ENCODE data around the gene NFYA.

NFYA gene

DNA sequence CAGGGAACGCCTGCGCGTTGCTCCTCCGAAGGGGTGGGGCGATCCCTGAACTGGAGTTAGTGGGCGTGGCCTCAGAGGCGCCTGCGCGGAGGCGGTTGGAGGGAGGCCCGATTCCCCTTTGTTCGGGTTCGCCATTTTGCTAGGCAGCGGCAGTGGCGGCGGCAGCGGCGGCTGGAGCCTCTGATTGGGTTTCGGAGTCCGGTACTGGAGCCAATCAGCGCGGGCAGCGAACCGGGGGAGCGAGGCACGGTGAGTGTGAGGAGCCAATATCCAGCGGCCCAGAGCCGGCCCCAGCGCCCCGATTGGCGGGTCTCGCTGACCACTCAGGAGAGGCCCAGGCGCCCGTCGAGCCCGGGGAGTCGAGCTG lies at the start of gene NFYA:
TSS of gene NFYA (plus strand) at position 139 of the 367 bp plus-strand sequence. CDS start 6,116 bp downstream, outside the sequence.
- DNase-seq, result no peak

DNA sequence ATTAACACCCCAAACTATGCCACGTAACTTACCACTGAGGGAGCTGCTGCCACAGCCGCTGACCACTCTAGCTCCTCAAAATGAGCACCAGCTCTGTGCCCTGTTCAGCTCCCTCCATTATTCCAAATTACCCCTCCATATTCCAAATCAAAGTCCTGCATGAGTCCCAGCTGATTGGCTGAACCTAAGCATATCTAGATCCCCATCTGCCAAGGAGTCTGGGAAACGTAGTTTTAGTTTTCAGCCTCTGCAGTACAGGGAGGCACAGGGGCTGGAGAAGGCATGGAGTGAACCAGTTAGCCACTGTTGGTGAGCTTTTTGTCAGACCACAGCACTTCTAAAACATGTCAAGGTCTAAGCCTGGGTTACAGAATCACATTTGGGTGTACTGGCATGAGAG lies 49.7 kb upstream of the NFYA start:
- DNase-seq, result no peak

DNA sequence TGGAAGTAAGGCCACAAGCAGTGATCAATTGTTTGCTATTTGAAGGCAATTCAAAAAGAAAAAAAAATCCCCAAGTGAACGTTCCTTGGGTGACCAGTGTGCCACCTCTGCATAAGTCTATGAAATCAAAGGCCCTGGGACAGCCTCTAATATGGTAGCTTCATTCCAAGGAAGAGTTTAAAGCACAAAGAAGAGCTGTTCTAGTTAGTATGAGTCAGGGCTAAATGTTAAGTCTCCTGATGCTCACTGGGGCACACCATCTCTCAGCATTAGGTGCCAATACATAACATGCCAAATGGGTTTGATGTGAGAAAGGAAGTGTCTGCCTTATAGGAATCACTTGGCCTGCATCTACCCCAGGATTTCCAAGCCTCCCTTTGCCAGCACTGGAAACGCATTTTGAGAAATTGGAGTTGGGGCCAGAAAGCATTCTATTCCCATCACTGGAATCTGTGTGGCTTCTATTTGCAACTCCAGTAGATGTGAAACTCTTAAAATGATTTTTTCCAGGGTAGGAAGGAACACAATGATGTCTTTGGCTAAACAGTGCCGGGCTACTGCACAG lies 46.7 kb upstream of the NFYA start:
- no peak for DNase-seq

DNA sequence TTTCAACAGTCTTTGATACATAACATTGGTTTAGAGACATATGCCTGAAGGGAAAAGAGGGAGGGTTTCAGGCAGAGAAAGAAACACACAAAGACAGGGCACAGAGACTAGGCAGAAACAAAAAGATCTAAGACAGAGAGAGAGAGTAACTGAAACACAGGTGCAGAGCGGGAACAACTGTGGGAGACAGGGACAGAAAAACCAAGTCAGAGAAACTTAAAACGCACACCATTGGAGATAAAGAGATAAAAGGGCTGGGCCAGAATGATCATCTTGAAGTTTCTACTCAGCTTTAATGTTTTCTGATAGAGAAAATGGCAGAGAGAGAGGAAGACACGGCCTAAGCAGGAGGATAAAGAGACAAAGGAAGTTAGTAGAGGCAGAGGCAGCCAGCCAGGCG lies 45.5 kb upstream of the NFYA start:
- DNase-seq, result no peak

DNA sequence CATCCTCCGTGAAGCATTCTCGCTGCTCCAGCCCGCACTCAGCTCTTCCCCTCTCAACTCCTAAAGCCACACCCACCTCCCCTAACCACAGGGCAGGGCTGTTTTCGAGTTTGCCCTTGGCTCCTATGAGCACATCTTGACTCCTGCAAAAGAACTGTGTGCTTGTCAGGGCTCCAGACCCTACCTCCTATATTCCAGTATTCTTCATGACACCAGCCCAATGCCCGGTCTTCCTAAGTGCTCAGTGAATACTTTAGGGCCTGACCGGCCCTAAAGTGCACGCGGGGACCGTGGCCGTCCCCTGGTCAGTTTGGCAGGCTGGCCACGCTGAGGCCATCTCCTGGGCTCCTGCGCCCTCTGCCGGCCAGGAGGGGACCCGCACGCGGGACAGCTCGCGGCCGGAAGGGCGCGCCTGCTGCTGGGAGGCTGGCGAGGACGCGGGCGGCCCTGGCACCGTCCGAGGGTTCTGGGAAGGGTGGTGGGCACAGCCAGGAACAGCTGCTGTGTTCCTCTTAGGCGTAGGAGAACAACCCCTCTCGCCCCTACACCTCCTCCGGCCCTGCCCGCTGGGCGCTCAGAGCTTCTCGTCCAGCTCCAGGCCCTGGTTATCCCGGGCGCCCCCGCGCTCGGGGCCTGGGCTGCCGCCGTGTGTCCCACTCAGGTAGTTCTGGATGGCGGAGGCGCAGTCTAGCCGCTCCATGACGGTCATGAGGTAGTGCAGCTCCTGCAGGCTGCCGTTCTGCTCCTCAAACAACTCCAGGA lies 44.8 kb upstream of the NFYA start:
- peak; percentile 98 for DNase-seq

DNA sequence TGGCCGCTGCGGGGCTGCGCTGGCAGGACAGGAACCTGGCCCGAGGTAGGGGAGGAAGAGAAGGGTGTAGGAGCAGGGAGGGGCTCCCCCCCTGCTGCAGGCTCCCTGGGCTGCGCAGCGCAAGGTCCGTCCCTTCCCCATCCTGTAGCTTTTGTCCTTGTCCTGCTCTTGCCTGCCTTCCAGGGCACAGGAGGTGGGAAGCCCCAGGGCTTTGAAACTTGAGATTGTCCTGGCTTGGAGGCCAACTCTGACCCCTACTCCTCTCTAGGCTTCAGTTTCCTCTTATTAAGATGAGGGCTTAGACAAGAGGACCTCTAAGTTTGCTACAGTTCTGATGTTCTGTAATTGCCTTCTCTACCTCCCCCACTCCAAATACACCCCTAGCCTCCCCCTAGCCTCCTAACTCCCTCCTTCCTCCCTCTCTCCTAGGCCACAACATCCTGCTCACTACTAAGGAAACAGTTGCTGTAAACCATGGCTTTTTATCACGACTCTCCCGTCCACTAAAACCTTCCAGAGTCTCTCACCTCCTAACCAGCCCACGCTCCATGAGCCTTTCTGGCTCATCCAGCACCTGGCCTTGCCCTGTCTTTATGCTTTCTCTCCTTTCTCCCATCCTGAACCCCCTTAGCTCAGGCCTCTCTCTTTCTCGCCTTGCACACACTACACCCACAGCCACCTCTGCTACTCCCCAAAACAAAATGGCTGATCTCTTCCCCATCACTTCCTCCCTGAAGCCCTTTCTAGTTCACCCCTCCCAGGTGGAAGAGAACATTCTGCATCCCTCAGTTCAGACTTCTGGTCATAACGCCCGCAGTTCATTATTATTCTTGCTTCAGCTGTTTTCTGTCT lies 44.0 kb upstream of the NFYA start:
- no peak for DNase-seq

DNA sequence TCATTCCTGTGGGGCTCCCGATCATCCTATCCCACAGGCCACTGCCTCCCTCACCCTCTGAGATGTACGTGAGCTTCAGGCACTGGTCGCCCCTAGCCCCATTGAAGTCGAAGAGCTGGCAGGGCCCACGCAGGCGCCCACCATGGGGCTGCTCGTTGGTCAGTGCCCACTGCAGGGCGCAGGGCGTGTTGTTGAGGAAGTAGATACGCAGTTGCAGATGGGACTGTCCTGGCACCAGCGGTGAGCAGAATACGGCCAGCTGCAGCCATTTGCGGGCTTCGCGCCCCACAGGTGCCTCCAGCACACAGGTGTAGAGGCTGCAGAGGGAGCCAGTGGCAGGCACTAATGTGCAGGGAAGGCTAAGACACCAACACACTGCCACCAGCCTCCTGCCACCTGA lies 39.9 kb upstream of the NFYA start:
- no peak for DNase-seq

DNA sequence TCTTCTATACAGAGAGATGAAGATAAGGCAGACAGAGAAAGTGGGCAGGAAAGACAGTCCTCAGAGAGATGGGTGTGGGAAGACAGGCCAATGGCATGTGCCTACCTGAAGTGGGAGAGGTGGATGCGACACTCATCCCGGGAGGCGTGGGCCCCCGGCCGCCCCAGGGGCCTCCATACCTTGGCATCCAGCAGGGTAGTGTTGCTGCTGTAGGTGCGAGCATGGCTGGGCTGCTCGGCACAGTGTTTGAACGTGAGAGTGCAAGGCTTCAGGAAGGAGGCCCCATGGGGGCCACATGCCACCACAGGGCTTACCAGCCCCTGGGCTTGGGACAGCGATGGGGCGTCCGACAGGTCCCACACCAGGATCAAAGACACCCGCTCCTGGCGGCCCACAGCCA lies 39.0 kb upstream of the NFYA start:
- DNase-seq, result no peak

DNA sequence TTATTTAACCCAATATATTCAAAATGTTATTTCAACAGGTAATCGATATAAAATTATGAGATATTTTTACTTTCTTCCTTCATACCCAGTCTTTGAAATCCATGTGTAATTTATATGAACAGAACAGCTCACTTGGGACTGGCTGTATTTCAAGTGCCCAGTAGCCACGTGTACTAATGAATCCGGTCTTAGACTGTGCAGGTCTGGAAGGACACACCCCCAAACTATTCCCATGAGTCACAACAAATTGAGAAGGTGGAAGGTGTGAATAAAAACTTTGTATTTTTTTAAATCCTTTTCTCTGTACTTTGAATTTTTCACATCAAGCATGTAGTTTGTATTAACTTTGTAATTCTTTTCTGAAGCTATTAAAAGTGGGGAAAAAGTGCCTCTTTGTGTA lies 36.6 kb upstream of the NFYA start:
- DNase-seq, result no peak

DNA sequence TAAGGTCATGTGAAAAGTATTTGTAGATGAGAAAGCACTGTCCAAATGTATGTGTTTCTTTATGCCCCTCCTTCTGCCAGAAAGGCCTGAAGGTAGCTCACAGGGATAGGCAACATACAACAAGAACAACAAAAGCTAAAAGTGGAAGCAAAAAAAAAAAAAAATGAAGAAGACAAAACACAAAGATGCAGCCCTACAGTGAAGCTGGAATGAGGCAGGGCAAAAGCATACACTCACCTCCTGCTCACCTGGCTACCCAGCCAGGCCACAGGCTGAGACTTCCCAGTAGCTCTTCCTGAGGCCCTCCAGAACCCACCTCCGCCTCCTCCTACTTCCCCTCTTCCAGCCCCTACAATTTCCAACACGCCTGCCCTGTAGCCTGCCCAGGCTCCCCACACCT lies 36.2 kb upstream of the NFYA start:
- DNase-seq, result no peak

DNA sequence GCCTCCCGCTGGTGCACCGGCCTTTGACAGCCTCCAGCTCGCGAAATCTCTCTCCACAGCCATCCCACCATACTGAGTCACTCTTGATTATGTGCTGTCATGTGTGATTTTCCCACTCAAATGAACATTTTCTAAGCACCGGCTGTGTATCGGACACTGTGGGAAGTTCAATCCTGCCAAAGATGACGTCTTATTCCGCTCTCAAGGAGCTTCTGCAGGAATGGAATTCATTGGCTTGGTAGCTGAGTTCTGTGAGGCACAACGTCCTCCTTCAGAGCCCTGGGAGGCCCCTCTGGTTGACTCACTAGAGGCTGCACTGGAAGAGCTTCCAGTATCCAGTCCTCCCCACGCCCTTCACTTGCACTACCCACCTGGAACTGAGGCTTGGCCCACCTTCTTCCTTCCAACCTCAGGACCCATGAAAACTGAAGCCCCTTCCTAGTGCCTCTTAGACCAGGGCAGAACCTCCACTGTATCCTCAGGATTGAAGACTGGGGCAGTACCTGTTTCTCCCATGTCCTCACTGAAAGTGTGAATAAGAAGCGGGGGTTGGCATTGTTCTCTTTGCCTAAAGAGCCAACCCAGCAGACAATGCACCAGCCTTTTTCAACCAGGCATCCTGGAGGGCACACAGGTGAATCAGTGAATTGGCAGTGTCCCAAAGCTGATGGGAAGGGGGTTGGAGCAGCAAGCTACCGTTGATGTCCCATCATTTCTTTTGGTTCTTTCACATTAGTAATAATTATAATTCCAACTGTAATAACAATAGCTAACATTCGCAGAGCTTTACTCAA lies 35.5 kb upstream of the NFYA start:
- no peak for DNase-seq

DNA sequence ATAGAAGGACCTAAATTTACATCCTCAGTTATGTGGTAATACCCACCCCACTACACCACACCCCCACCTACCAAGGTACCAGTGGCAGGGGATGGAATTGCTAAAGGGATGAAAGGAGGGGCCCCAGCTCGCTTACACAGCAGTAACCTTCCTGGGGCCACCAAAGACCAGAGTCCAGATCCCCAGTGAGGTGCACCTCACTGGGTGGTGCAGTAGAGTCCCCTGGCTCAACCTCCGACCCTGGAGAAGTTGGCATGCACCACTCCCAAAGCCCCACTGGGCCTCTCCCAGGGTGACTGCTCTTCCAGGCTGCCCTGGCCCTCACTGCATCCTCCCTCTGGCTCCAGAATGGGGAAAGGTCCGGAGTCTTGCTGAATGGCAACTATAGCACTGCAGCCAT lies 34.6 kb upstream of the NFYA start:
- no peak for DNase-seq

DNA sequence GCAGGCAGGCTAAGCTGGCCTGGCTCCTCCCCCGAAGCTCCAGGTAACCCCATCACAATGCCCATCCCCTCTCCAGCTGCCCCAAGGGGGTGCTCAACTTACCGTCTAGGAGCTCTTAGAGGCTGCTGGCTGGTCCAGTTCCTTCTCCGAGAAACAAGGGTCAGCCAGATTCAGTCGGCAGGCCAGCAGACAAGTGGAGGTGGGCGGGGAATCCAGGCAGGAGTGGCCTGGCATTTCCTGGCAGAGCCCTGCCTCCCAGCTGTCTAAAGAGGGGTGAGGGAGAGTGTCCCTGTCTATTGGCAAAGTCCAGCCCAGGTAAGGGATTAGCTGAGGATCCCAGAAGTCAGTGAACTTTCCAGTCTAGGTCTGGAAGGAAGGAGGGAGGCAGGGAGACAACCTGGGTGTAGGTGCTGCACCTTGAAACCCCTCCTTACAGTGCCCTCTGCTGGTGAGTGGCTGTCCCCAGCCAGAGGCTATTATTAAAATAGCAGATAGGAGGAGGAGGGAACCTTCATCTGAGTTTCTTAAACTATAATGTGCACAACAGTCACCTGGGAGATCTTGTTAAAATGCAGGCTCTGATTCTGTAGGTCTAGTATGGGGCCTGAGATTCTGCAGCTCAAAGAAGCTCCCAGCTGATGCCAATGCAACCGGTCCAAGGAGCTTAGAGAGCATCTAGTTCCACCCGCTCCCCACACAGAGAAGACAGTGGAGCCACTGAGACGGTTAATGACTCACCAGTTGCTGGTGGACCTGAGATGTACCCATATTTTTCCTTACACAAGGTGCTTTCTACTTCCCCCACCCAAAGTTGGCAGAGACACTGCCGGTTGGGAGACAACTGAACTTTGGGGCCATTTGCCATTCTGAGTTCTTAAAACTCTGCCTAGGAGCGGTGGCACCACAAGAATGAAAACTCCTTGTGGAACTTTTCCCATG lies 33.4 kb upstream of the NFYA start, which contains the start of gene UNC5CL:
TSS of gene UNC5CL (minus strand) at position 162 of the 939 bp plus-strand sequence. CDS start 4,147 bp downstream, outside the sequence.
- DNase-seq, result no peak

DNA sequence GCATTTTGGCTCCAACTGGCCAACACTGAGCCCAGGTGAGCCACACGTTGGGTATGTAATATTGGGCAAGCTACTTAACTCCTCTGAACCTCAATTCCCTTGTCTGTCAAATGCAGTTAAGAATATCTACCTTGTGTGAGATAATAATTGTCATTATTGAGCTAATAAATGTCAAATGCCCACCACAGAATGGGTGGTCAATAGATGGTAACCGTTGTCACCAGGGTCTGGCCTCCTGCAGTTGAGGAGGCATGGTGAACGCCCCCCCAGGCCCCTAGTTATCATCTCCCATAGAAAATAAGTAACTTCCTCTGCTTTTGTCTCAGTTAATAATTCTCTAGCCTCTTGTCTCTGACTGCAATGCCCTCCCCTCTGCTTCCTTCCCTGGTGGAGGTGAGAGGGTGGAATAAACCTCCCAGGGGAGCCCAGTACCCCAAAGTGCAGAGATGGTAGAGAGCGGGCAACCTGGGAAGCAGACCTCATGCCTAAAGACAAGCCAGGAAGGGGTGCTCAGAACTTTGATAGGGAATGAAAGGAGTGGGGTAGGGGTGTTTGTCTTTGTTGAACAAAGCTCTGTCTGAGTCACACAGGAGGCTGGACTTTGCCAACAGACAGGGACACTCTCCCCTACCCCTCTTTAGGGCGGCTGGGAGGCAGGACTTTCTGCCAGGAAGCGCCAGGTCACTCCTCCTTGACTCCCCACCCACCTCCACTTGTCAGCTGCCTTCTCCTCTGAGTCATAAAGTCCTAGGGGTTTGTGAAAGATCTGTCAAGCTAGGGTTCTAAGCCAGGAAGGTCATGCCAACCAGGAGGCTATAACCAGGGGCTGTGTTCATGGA lies 32.5 kb upstream of the NFYA start:
- no peak for DNase-seq

DNA sequence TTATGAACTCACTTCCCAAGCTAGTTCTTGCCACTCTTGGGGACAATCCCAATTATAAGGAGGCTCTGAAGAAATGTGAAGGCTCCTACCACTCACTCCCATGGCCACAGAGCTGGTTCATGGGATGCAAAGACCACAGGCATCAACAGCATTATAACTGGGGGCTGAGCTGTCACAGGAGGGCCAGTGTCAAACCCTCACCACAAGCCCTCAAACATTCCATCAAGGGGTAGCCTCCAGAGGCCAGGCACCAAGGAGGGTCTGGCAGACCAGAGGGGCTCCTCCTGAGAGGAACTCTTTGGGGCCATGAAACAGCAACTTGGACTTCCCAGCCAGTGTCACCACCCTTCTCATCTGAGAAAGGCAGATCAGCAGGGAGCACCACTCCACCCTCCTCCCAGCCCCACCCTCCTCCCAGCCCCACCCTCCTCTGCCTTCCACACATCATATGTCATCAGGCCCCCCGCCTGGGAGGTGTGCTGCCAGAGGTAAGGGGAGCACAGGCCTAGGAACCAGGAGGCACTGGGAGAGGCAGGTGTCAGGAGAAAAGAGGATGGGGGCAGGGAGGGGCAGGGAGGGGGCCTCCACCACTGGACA lies 31.7 kb upstream of the NFYA start:
- DNase-seq, result no peak

DNA sequence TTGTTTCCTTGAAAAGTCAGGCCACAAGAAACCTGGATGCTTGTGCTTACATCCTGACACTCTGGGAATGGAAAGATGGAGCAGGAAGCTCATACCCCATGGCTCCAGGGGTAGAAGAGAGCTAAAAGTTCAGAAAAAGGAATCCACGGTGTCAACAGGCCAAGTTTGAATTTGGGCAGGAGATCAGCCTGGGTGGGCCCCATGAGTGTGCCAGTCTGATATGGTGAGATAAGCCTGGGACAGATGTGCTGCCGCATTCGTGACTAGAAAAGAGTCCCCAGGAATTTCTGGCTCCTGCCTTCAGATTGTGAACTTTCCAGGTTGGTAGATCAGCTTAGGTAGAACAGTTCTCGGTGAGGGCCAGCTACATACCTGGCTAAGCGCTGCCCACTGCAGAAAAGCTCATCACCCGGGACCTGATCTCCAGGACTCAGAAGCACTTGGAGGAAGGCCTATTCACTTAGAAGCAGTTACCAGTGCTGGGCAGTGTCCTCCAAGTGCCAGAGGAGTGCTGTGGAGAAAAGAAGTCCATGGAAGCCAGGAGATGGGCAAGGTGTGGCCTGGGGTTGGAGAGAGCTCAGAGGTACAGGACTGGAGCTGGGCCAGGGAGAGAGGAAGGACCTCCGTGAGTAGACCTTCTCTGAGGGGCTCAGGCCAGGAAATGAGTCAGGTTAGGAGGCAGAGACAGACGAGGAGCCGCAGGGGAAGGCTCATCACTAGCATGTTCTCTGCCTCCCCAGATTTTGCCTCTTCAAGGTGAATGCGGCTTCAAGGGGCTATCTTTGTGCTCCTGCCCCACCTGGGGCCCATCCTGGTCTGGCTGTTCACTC lies 30.3 kb upstream of the NFYA start, which contains the start of gene TSPO2:
TSS of gene TSPO2 (plus strand) at position 242 of the 830 bp plus-strand sequence. CDS start at position 761, 519 bp downstream.
- DNase-seq, result no peak

DNA sequence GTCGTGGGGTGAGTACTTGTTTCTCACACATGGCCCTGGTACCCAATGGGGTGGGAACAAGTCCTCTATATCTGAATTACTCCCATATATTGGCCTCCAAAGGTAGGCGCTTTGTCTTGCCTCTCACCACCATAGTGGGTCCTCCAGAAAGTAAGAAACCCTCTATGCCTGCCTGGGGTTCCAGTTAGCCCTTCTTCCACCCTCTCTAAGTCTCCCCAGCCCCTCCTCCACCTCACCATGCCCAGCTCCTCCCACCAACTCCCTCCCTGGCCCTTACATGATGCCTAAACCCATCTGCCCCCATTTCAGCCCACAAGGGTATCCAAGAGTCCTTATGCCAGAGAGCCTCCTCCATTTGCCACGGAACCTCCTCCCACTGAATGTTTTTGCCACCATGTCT lies 29.6 kb upstream of the NFYA start:
- DNase-seq, result no peak

DNA sequence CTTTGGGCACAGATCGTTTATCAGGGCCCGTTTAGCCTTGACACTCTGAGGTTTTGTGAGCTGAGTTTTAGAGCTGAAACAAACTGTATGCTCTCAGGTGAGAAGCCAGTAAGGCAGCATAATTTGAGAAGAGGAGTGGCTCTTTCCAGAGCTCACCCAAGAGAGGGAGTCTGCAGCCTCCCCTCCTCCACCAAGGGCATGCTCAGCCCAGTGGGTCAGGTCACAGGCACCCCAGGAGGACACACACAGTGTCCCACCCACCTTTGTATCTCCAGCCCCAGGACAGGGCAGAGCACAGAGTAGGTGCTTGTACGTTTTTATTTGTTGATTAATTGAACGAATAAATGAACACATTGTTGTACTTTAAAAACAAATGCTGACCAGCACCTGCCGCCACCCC lies 27.1 kb upstream of the NFYA start:
- no peak for DNase-seq

DNA sequence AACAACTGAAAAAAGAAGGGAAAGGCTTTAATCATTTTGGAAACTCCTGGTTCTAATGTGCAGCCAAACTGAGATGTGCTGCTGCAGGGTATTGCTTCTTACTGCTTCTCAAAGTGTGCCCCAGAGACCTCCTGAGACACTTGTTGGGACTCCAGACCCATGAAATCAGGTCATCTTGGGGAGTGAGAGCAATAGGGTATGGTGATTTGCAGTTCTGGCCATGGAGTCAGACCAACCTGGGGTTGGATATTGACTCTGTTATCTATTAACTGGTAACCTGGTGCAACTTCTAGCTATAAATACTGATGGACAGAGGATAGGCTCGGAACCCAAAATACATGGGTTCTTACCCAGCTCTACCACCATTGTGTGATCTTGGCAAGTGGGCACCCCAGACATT lies 26.7 kb upstream of the NFYA start:
- no peak for DNase-seq
